GM18867 (cell line): ENCODE data around the gene PSMB8.
"Not testable (repeated sequence)": the region's sequence is repeated elsewhere in the genome, so short reads cannot be mapped to it uniquely, and the experiment has no call there.

Source experiments
- ATAC-seq: cut with Tn5 transposase; IDR thresholded peaks from one replicate; pipeline ENCODE4 v1.9.1; 2021; ENCODE audit warnings: mild to moderate bottlenecking, moderate library complexity; ENCODE audit not compliant: unreplicated experiment

PSMB8 gene

GRCh38 chr6:32838114-32838958, 5.5 kb downstream of the PSMB8 start, which contains the start of gene TAP2:
TAP2 (minus strand) TSS chr6:32838739; CDS start chr6:32838233, 506 bp downstream.
- ATAC-seq = peak; percentile 74

- ATAC-seq = peak; percentile 2
Measured at GRCh38 chr6:32837651-32838113, 6.2 kb downstream of the PSMB8 start.

- ATAC-seq = no peak
Measured at GRCh38 chr6:32836873-32837272, 7.0 kb downstream of the PSMB8 start.

GRCh38 chr6:32835167-32835893, 8.5 kb downstream of the PSMB8 start:
- no peak for ATAC-seq

GRCh38 chr6:32833664-32834063, 10.2 kb downstream of the PSMB8 start:
- no peak for ATAC-seq

- ATAC-seq = no peak
Measured at GRCh38 chr6:32832535-32832934, 11.3 kb downstream of the PSMB8 start.

- ATAC-seq = no peak
Measured at GRCh38 chr6:32830936-32831335, 12.9 kb downstream of the PSMB8 start.

- no peak for ATAC-seq
Measured at GRCh38 chr6:32830017-32830416, 13.8 kb downstream of the PSMB8 start.

- ATAC-seq = no peak
Measured at GRCh38 chr6:32829495-32829894, 14.4 kb downstream of the PSMB8 start.

- no peak for ATAC-seq
Measured at GRCh38 chr6:32827025-32827424, 16.8 kb downstream of the PSMB8 start.

GRCh38 chr6:32825966-32826365, 17.9 kb downstream of the PSMB8 start:
- ATAC-seq = no peak

- no peak for ATAC-seq
Measured at GRCh38 chr6:32819729-32820128, 24.1 kb downstream of the PSMB8 start.

GRCh38 chr6:32818867-32819266, 25.0 kb downstream of the PSMB8 start:
- no peak for ATAC-seq

GRCh38 chr6:32816746-32817204, 27.1 kb downstream of the PSMB8 start, which contains the start of gene HLA-DOB:
HLA-DOB (minus strand) TSS chr6:32817002; CDS start chr6:32816951, 51 bp downstream.
- ATAC-seq = peak; percentile 46

GRCh38 chr6:32815996-32816395, 27.9 kb downstream of the PSMB8 start:
- peak; percentile 62 for ATAC-seq

GRCh38 chr6:32815115-32815514, 28.7 kb downstream of the PSMB8 start:
- ATAC-seq = no peak

- ATAC-seq = no peak
Measured at GRCh38 chr6:32814145-32814544, 29.7 kb downstream of the PSMB8 start.

- ATAC-seq = no peak
Measured at GRCh38 chr6:32809171-32809570, 34.7 kb downstream of the PSMB8 start.

GRCh38 chr6:32807020-32807580, 36.7 kb downstream of the PSMB8 start:
- no peak for ATAC-seq

GRCh38 chr6:32805404-32805803, 38.4 kb downstream of the PSMB8 start:
- not testable (repeated sequence) for ATAC-seq

GRCh38 chr6:32803416-32803815, 40.4 kb downstream of the PSMB8 start:
- no peak for ATAC-seq
